HepG2 (cell line): ENCODE data around the gene TRIM7. TPM values are rescaled to one million over a fixed set of nuclear protein-coding genes. Genes with fewer than 3 reads are reported as not detected.

Experiments
- ATAC-seq: fragments of 200-7000 bp; cut with Tn5 transposase; 3 replicates; pipeline ENCODE4 v1.9.1; 2020; ENCODE audit warnings: mild to moderate bottlenecking, moderate library complexity
- BruUV-seq: library from RNA; stranded (reverse); fragments of 400-500 nt; replicated peaks from 2 replicates; lab custom pipeline; 2021; lab: Mats Ljungman, UMichigan
- CTCF ChIA-PET: fragments of 300-600 bp; formaldehyde crosslinking; extraction: SDS; loops from one replicate; lab custom pipeline; 2021; ENCODE audit warnings: low total read pairs, inconsistent platforms, low intra/inter-chr PET ratio; lab: Yijun Ruan, JAX
- POLR2A ChIA-PET: fragments of 350-600 bp; sonication (Branson Sonifier 250); formaldehyde crosslinking; loops from one replicate; lab custom pipeline; 2020; ENCODE audit warnings: antibody characterized with exemption, inconsistent platforms; lab: Yijun Ruan, JAX
- DNase-seq: peaks from one replicate; pipeline ENCODE4 v3.0.0-alpha.2; 2015; ENCODE audit warnings: low spot score
- FAIRE-seq: peaks from 3 replicates; lab custom pipeline; 2011; peaks lifted over from hg19 to GRCh38; lab: Jason Lieb, UNC
- H2AFZ ChIP-seq: one replicate; pipeline ENCODE4 v1.6.1; 2011; ENCODE audit warnings: low read length, inconsistent platforms
- H3K27ac ChIP-seq: fragments of 300-600 bp; 3 replicates; pipeline ENCODE4 v1.8.0; 2011; ENCODE audit warnings: mixed run types, mild to moderate bottlenecking, mixed read lengths, low read length, inconsistent platforms; ENCODE audit not compliant: insufficient read depth; ENCODE audit errors: extremely low read length
- H3K27me3 ChIP-seq, 2 experiments: fragments of 200-600 bp in 1 of 2; 2 replicates in 1 of 2; 3 replicates in 1 of 2; pipeline versions ENCODE4 v1.6.0 to v1.8.0; 2011; ENCODE audit warnings: low read length in 2 of 2, mild to moderate bottlenecking in 2 of 2, moderate library complexity in 2 of 2, inconsistent platforms in 1 of 2; ENCODE audit not compliant: insufficient read depth in 2 of 2, control insufficient read depth in 1 of 2
- H3K36me3 ChIP-seq, 2 experiments: fragments of 200-600 bp in 1 of 2; replicated peaks in 1 of 2; 2 replicates in 1 of 2; 3 replicates in 1 of 2; pipeline versions ENCODE4 v1.5.1 to v1.8.0; 2011; ENCODE audit warnings: low read length in 2 of 2, inconsistent platforms in 1 of 2; ENCODE audit not compliant: insufficient read depth in 2 of 2, control insufficient read depth in 1 of 2
- H3K4me1 ChIP-seq: 2 replicates; pipeline ENCODE4 v1.5.1; 2012; ENCODE audit warnings: low read length, inconsistent platforms; ENCODE audit not compliant: insufficient read depth
- H3K4me2 ChIP-seq: 2 replicates; pipeline ENCODE4 v1.6.0; 2011; ENCODE audit warnings: low read depth, low read length, inconsistent platforms
- H3K4me3 ChIP-seq, 3 experiments: fragments of 200-600 bp in 1 of 3; sonication (generic), shearing (Covaris generic) in 1 of 3; replicated peaks in 1 of 3; 2 replicates each; pipeline ENCODE4 v1.5.1; 2011 to 2016; ENCODE audit warnings: low read length in 3 of 3, inconsistent platforms in 2 of 3, low read depth in 2 of 3, mild to moderate bottlenecking in 2 of 3, control low read depth in 1 of 3, mixed read lengths in 1 of 3; ENCODE audit not compliant: insufficient read depth in 1 of 3
- H3K79me2 ChIP-seq: one replicate; pipeline ENCODE4 v1.6.1; 2011; ENCODE audit warnings: low read length, inconsistent platforms; ENCODE audit not compliant: insufficient read depth
- H3K9ac ChIP-seq: 2 replicates; pipeline ENCODE4 v1.6.0; 2011; ENCODE audit warnings: mild to moderate bottlenecking, low read depth, low read length, inconsistent platforms; ENCODE audit not compliant: insufficient read depth
- H3K9me3 ChIP-seq: 2 replicates; pipeline ENCODE4 v1.5.1; 2012; ENCODE audit warnings: mild to moderate bottlenecking, low read length
- H4K20me1 ChIP-seq: 2 replicates; pipeline ENCODE4 v1.6.0; 2011; ENCODE audit warnings: inconsistent platforms, mild to moderate bottlenecking, low read length, moderate library complexity; ENCODE audit not compliant: insufficient read depth
- KMT2A ChIP-seq: sonication (generic); formaldehyde crosslinking; IDR thresholded peaks from 2 replicates; pipeline ENCODE4 v1.4.0; 2020; ENCODE audit warnings: missing genetic modification reagents
- MATR3 ChIP-seq: sonication (generic); formaldehyde crosslinking; IDR thresholded peaks from 2 replicates; pipeline ENCODE4 v1.4.0; 2020; ENCODE audit warnings: missing genetic modification reagents
- MXI1 ChIP-seq: IDR thresholded peaks from 3 replicates; pipeline ENCODE4 v1.6.1; 2012; ENCODE audit warnings: low read depth, low read length, inconsistent platforms, borderline replicate concordance
- ONECUT2 ChIP-seq: sonication (generic); formaldehyde crosslinking; IDR thresholded peaks from 2 replicates; pipeline ENCODE4 v1.4.0; 2020; ENCODE audit warnings: missing genetic modification reagents
- SOX5 ChIP-seq: IDR thresholded peaks from 2 replicates; pipeline ENCODE4 v1.6.1; 2016; ENCODE audit warnings: borderline replicate concordance
- STAG1 ChIP-seq: sonication (generic); formaldehyde crosslinking; IDR thresholded peaks from 2 replicates; pipeline ENCODE4 v1.4.0; 2020; ENCODE audit warnings: missing genetic modification reagents
- ZMYM3 ChIP-seq: sonication (generic); formaldehyde crosslinking; IDR thresholded peaks from 2 replicates; pipeline ENCODE4 v1.5.1; 2020; ENCODE audit warnings: mild to moderate bottlenecking, missing genetic modification reagents
- ZNF615 ChIP-seq: sonication (generic); formaldehyde crosslinking; IDR thresholded peaks from 2 replicates; pipeline ENCODE4 v1.5.0; 2020; ENCODE audit warnings: mild to moderate bottlenecking, missing genetic modification reagents, borderline replicate concordance
- ZNF724P ChIP-seq: sonication (generic); formaldehyde crosslinking; IDR thresholded peaks from 2 replicates; pipeline ENCODE4 v1.8.0; 2022; ENCODE audit warnings: missing genetic modification reagents, borderline replicate concordance
- ZNF761 ChIP-seq: sonication (generic); formaldehyde crosslinking; conservative IDR thresholded peaks from 2 replicates; pipeline ENCODE4 v1.4.0; 2020; ENCODE audit warnings: mild to moderate bottlenecking, missing genetic modification reagents
- ZNF766 ChIP-seq: sonication (generic); formaldehyde crosslinking; IDR thresholded peaks from 2 replicates; pipeline ENCODE4 v1.5.0; 2020; ENCODE audit warnings: missing genetic modification reagents, borderline replicate concordance
- ZZZ3 ChIP-seq: sonication (generic); formaldehyde crosslinking; IDR thresholded peaks from 2 replicates; pipeline ENCODE4 v1.4.0; 2020; ENCODE audit warnings: missing genetic modification reagents, mild to moderate bottlenecking, borderline replicate concordance
- WGBS: methylation state at CpG from one replicate; pipeline ENCODE4 v1.1.6; 2017; ENCODE audit warnings: low lambda C conversion rate; 5-methylcytosine and 5-hydroxymethylcytosine counted together
- in situ Hi-C: cut with HindIII; loops from 2 replicates; pipeline ENCODE4 v1.10.0; 2017; ENCODE audit warnings: low pct_unique_long_range_greater_than_20kb; ENCODE audit not compliant: extremely low pct_ligation_motif_present
- intact Hi-C: fragments of 100-400 bp; cut with micrococcal nuclease; formaldehyde crosslinking; loops from one replicate; pipeline ENCODE4 v1.10.0; 2022; ENCODE audit not compliant: unreplicated experiment
- polyA plus RNA-seq, 8 experiments: library from polyadenylated mRNA; depleted of rRNA in 3 of 8; stranded (reverse) in 7 of 8; unstranded in 1 of 8; fragments of >200 nt; fragmentation: Illumina TruSeq in 4 of 8; extraction: Trizol in 4 of 8; gene quantifications; 2 replicates each; pipeline versions ENCODE4 v1.2.1 to v1.2.3, GENCODE V29; 2011 to 2016; ENCODE audit warnings: low read depth in 4 of 8, missing spikeins in 1 of 8, mixed read lengths in 1 of 8; ENCODE audit not compliant: insufficient read depth in 1 of 8
- total RNA-seq, 5 experiments: library from RNA; depleted of rRNA; stranded (reverse); fragments of >200 nt; fragmentation: Illumina TruSeq; extraction: Trizol; gene quantifications; 2 replicates each; pipeline ENCODE4 v1.2.3, GENCODE V29; 2016; ENCODE audit warnings: low read depth in 1 of 5
- TF ChIP-seq, protein P1 (sequence below): sonication (generic); formaldehyde crosslinking; IDR thresholded peaks from 2 replicates; pipeline ENCODE4 v1.5.0; 2020; ENCODE audit warnings: mild to moderate bottlenecking, missing genetic modification reagents, moderate library complexity
- TF ChIP-seq, protein P2 (sequence below): sonication (generic); formaldehyde crosslinking; IDR thresholded peaks from 2 replicates; pipeline ENCODE4 v1.5.1; 2020; ENCODE audit warnings: mild to moderate bottlenecking, missing genetic modification reagents

The TRIM7 gene
- total and polyA plus RNA-seq, 2 of the 13 experiments (the other 11 are each of a cell fraction or from before 2014, with no cell fraction given): 0.13 TPM; not detected in 1

DNA sequence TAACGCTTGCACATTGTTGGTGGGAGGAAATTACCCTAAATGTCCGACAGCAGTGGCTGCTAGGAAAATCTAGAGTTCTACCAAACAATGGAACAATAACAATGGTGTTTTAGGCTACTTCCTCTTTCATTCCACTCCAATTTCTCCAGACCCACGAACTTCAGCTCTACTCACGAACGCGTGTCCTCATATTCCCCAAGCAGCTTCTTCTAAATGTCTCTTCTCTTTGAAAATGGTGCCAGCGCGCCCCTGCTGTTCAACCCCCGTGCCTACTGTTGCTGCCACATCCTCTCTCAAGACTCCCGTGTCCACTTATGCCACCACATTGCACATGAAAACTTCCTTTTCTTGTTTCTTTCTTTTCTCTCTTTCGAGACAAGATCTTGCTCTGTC lies 32.0 kb downstream of the TRIM7 start:
- no TSS peak for BruUV-seq
- Histone ChIP-seq H3K79me2 (no peaks in the 10 kb centered on the region), H3K4me3 (peak overlapping the region; percentile 26 to 58 (median 29); a peak in 4 of 6 replicates), H3K27ac (no peak overlapping the region), H3K36me3 (no peaks in the 10 kb centered on the region), H3K9me3 (no peaks in the 10 kb centered on the region), H4K20me1 (no peaks in the 10 kb centered on the region), H3K4me2 (peak overlapping the region; percentile 75), H2AFZ (no peak overlapping the region), H3K9ac (no peak overlapping the region), H3K27me3 (peaks cover 0 to 12% of the 10 kb centered on the region in 2 experiments; a peak in 1 of 5 replicates), H3K4me1 (peaks cover 57% of the 10 kb centered on the region)
- intact Hi-C loops: no loop called here
- in situ Hi-C loops: no loop called here
- ChIA-PET CTCF (no interaction called here), POLR2A (interaction anchor here (1.0 to 2.1 kb wide), 3 partner anchors 11 to 34 kb away, joined by 3 to 8 read pairs (median 4); no protein-coding TSS in a partner anchor)
- DNase-seq: no peak
- WGBS: 18% methylated on average over 11 of the region's 11 CpGs
- no peak for FAIRE-seq
- peak; percentile 29; the same call in 1 of the 2 replicates for TF ChIP-seq STAG1
- TF ChIP-seq, protein P1, sequence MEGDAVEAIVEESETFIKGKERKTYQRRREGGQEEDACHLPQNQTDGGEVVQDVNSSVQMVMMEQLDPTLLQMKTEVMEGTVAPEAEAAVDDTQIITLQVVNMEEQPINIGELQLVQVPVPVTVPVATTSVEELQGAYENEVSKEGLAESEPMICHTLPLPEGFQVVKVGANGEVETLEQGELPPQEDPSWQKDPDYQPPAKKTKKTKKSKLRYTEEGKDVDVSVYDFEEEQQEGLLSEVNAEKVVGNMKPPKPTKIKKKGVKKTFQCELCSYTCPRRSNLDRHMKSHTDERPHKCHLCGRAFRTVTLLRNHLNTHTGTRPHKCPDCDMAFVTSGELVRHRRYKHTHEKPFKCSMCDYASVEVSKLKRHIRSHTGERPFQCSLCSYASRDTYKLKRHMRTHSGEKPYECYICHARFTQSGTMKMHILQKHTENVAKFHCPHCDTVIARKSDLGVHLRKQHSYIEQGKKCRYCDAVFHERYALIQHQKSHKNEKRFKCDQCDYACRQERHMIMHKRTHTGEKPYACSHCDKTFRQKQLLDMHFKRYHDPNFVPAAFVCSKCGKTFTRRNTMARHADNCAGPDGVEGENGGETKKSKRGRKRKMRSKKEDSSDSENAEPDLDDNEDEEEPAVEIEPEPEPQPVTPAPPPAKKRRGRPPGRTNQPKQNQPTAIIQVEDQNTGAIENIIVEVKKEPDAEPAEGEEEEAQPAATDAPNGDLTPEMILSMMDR (CRISPR knock-in tag): 0 out of 2 replicates have a peak, but pooled peaks have one; percentile 22
- TF ChIP-seq MATR3 (CRISPR knock-in tag): no peak
- no peak for TF ChIP-seq SOX5 (CRISPR knock-in tag)
- no peak for ATAC-seq

DNA sequence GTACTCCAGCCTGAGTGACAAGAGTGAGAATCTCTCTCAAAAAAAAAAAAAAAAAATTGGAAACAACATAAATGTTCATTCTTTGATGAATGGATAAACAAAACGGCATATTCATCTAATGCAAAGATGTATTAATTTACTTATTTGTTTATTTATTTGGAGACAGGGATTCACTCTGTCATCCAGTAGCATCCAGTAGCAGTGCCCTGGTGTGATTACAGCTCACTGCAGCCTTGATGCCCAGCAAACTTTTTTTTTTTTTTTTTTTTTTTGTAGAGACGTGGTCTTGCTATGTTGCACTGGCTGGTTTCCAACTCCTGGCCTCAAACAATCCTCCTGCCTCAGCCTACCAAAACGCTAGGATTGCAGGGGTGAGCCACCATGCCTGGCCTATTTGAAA lies 33.2 kb downstream of the TRIM7 start:
- Histone ChIP-seq H3K9ac (no peak overlapping the region), H4K20me1 (no peaks in the 10 kb centered on the region), H2AFZ (no peak overlapping the region), H3K27ac (no peak overlapping the region), H3K79me2 (no peaks in the 10 kb centered on the region), H3K4me2 (no peak overlapping the region), H3K36me3 (no peaks in the 10 kb centered on the region), H3K9me3 (no peaks in the 10 kb centered on the region), H3K4me3 (no peak overlapping the region), H3K27me3 (peaks cover 0 to 12% of the 10 kb centered on the region in 2 experiments; a peak in 1 of 5 replicates), H3K4me1 (peaks cover 53% of the 10 kb centered on the region)
- in situ Hi-C loops (no loop called here), intact Hi-C loops (no loop called here)
- CTCF ChIA-PET: no interaction called here
- no peak for FAIRE-seq
- BruUV-seq: no TSS peak
- ATAC-seq: no peak
- 3% methylated on average over 3 of the region's 3 CpGs for WGBS
- POLR2A ChIA-PET: no interaction called here
- no peak for DNase-seq
- TF ChIP-seq KMT2A (CRISPR knock-in tag): no peak
- TF ChIP-seq, protein P2, sequence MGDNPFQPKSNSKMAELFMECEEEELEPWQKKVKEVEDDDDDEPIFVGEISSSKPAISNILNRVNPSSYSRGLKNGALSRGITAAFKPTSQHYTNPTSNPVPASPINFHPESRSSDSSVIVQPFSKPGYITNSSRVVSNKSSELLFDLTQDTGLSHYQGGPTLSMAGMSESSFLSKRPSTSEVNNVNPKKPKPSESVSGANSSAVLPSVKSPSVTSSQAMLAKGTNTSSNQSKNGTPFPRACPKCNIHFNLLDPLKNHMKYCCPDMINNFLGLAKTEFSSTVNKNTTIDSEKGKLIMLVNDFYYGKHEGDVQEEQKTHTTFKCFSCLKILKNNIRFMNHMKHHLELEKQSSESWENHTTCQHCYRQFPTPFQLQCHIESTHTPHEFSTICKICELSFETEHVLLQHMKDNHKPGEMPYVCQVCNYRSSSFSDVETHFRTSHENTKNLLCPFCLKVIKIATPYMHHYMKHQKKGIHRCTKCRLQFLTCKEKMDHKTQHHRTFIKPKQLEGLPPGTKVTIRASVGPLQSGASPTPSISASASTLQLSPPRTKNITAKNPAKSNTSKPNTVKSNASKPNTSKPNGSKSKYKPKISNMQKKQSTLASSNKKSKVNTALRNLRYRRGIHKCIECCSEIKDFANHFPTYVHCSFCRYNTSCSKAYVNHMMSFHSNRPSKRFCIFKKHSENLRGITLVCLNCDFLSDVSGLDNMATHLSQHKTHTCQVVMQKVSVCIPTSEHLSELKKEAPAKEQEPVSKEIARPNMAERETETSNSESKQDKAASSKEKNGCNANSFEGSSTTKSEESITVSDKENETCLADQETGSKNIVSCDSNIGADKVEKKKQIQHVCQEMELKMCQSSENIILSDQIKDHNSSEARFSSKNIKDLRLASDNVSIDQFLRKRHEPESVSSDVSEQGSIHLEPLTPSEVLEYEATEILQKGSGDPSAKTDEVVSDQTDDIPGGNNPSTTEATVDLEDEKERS (CRISPR knock-in tag): no peak
- TF ChIP-seq ZNF761 (CRISPR knock-in tag): no peak
- no peak for TF ChIP-seq ZMYM3
- TF ChIP-seq MXI1: no peak
- TF ChIP-seq ZNF724P: no peak
- TF ChIP-seq ONECUT2 (CRISPR knock-in tag): no peak
- TF ChIP-seq ZZZ3 (CRISPR knock-in tag): no peak
- no peak for TF ChIP-seq ZNF766 (CRISPR knock-in tag)
- no peak for TF ChIP-seq ZNF615 (CRISPR knock-in tag)
